Measurements from ENCODE around the gene MTNR1A.

- no peak for TF ChIP-seq POLR2A (IDR thresholded peaks at IDR 0.05)
- TF ChIP-seq, protein P1, sequence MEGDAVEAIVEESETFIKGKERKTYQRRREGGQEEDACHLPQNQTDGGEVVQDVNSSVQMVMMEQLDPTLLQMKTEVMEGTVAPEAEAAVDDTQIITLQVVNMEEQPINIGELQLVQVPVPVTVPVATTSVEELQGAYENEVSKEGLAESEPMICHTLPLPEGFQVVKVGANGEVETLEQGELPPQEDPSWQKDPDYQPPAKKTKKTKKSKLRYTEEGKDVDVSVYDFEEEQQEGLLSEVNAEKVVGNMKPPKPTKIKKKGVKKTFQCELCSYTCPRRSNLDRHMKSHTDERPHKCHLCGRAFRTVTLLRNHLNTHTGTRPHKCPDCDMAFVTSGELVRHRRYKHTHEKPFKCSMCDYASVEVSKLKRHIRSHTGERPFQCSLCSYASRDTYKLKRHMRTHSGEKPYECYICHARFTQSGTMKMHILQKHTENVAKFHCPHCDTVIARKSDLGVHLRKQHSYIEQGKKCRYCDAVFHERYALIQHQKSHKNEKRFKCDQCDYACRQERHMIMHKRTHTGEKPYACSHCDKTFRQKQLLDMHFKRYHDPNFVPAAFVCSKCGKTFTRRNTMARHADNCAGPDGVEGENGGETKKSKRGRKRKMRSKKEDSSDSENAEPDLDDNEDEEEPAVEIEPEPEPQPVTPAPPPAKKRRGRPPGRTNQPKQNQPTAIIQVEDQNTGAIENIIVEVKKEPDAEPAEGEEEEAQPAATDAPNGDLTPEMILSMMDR (IDR thresholded peaks at IDR 0.05): no peak
Measured at GRCh38 chr4:186554914-186555827, at the start of gene MTNR1A.

All from ovary (tissue), 3 donors.